DND-41 (cell line): ENCODE results near the gene AKT3.
A peak's percentile ranks its signal among the peaks of the same experiment; 100 is the strongest.

Source experiments
- ATAC-seq: fragments of 200-7000 bp; cut with Tn5 transposase; 3 replicates; pipeline ENCODE4 v1.9.1; 2021; ENCODE audit warnings: low read depth; ENCODE audit not compliant: insufficient read depth
- DNase-seq: peaks from one replicate; pipeline ENCODE4 v3.0.0-alpha.2; 2020
- H2AFZ ChIP-seq: 2 replicates; pipeline ENCODE4 v1.6.0; 2012; ENCODE audit warnings: low read depth, low read length
- H3K27ac ChIP-seq: 2 replicates; pipeline ENCODE4 v1.5.1; 2012; ENCODE audit warnings: low read length, inconsistent platforms
- H3K27me3 ChIP-seq: fragments of 200-600 bp; sonication (generic); 2 replicates; pipeline ENCODE4 v1.6.0; 2012; ENCODE audit warnings: low read length, mild to moderate bottlenecking, inconsistent platforms; ENCODE audit not compliant: insufficient read depth, poor library complexity
- H3K36me3 ChIP-seq: 2 replicates; pipeline ENCODE4 v1.5.1; 2012; ENCODE audit warnings: low read length, inconsistent platforms; ENCODE audit not compliant: insufficient read depth
- H3K4me1 ChIP-seq: 2 replicates; pipeline ENCODE4 v1.5.1; 2012; ENCODE audit warnings: mild to moderate bottlenecking, low read length; ENCODE audit not compliant: insufficient read depth
- H3K4me2 ChIP-seq: 2 replicates; pipeline ENCODE4 v1.6.0; 2012; ENCODE audit warnings: mild to moderate bottlenecking, moderate library complexity, low read length, inconsistent platforms; ENCODE audit not compliant: insufficient read depth
- H3K4me3 ChIP-seq, 2 experiments: fragments of 200-600 bp in 1 of 2; shearing (Covaris generic) in 1 of 2; 2 replicates each; pipeline ENCODE4 v1.5.1; 2012 to 2016; ENCODE audit warnings: inconsistent platforms in 2 of 2, low read length in 2 of 2, mild to moderate bottlenecking in 2 of 2, low read depth in 1 of 2, moderate library complexity in 1 of 2
- H3K79me2 ChIP-seq: 2 replicates; pipeline ENCODE4 v1.6.0; 2012; ENCODE audit warnings: low read length, inconsistent platforms; ENCODE audit not compliant: insufficient read depth
- H3K9ac ChIP-seq: 2 replicates; pipeline ENCODE4 v1.6.0; 2012; ENCODE audit warnings: low read depth, mild to moderate bottlenecking, inconsistent platforms, low read length, moderate library complexity
- H3K9me3 ChIP-seq: 2 replicates; pipeline ENCODE4 v1.5.1; 2012; ENCODE audit warnings: low read length, moderate library complexity, mild to moderate bottlenecking, inconsistent platforms; ENCODE audit not compliant: insufficient read depth, severe bottlenecking
- H4K20me1 ChIP-seq: 2 replicates; pipeline ENCODE4 v1.6.0; 2012; ENCODE audit warnings: low read length; ENCODE audit not compliant: insufficient read depth
- CTCF ChIP-seq: IDR thresholded peaks from 2 replicates; pipeline ENCODE4 v1.5.1; 2012; ENCODE audit warnings: borderline replicate concordance, low read length, moderate library complexity, mild to moderate bottlenecking; ENCODE audit not compliant: poor library complexity, severe bottlenecking; ENCODE audit errors: extremely low read depth
- EZH2 ChIP-seq: IDR thresholded peaks from 3 replicates; pipeline ENCODE4 v1.6.1; 2012; ENCODE audit warnings: borderline replicate concordance, low read depth, mild to moderate bottlenecking, moderate library complexity, low read length, inconsistent platforms; ENCODE audit not compliant: severe bottlenecking

Gene AKT3

GRCh38 chr1:243806310-243806709 lies 43.7 kb downstream of the AKT3 start:
- TF ChIP-seq EZH2, result no peak
- no peak for TF ChIP-seq CTCF
- Histone ChIP-seq H3K4me1 (peaks cover 2% of the 10 kb centered on the region; the same call in 1 of the 2 replicates), H3K9ac (no peak overlapping the region), H3K4me2 (no peak overlapping the region), H3K79me2 (peaks cover 16% of the 10 kb centered on the region), H3K27ac (no peak overlapping the region), H3K9me3 (no peaks in the 10 kb centered on the region), H2AFZ (no peak overlapping the region), H3K27me3 (no peaks in the 10 kb centered on the region), H4K20me1 (no peaks in the 10 kb centered on the region), H3K36me3 (peaks cover 4% of the 10 kb centered on the region), H3K4me3 (no peak overlapping the region)
- DNase-seq (no peak), ATAC-seq (no peak)

- Histone ChIP-seq H3K4me1 (peaks cover 3% of the 10 kb centered on the region; the same call in 1 of the 2 replicates), H2AFZ (no peak overlapping the region), H3K79me2 (peaks cover 24% of the 10 kb centered on the region), H3K4me3 (no peak overlapping the region), H3K9ac (no peak overlapping the region), H4K20me1 (peaks cover 2% of the 10 kb centered on the region; the same call in 1 of the 2 replicates), H3K36me3 (peaks cover 4% of the 10 kb centered on the region), H3K27ac (no peak overlapping the region), H3K9me3 (no peaks in the 10 kb centered on the region), H3K27me3 (no peaks in the 10 kb centered on the region), H3K4me2 (no peak overlapping the region)
- TF ChIP-seq EZH2 (no peak), CTCF (no peak)
- ATAC-seq (no peak), DNase-seq (no peak)
These were observed 47.3 kb downstream of the AKT3 start for GRCh38 chr1:243802736-243803135.

GRCh38 chr1:243801378-243801777 lies 48.7 kb downstream of the AKT3 start:
- no peak for TF ChIP-seq EZH2
- no peak for TF ChIP-seq CTCF
- H3K79me2 ChIP-seq, result peaks cover 20% of the 10 kb centered on the region
- H3K4me3 ChIP-seq, result no peak overlapping the region
- no peaks in the 10 kb centered on the region for H3K36me3 ChIP-seq
- H2AFZ ChIP-seq, result no peak overlapping the region
- H3K4me2 ChIP-seq, result no peak overlapping the region
- ATAC-seq (peak; percentile 65; the same call in 2 of the 3 replicates), DNase-seq (no peak)
- peaks cover 2% of the 10 kb centered on the region; the same call in 1 of the 2 replicates for H4K20me1 ChIP-seq
- H3K27me3 ChIP-seq, result no peaks in the 10 kb centered on the region
- peaks cover 3% of the 10 kb centered on the region; the same call in 1 of the 2 replicates for H3K4me1 ChIP-seq
- H3K27ac ChIP-seq, result no peak overlapping the region
- no peak overlapping the region for H3K9ac ChIP-seq
- no peaks in the 10 kb centered on the region for H3K9me3 ChIP-seq
